Endometrial microvascular endothelial cells (primary cell): ENCODE measurements around the gene EFHD2. TPM values are rescaled to one million over a fixed set of nuclear protein-coding genes. Genes with fewer than 3 reads are reported as not detected.
"Not testable (repeated sequence)": the region's sequence is repeated elsewhere in the genome, so short reads cannot be mapped to it uniquely, and the experiment has no call there.

ENCODE experiments used
- in situ Hi-C: cut with HindIII; loops from 2 replicates; pipeline ENCODE4 v1.10.0; 2017; ENCODE audit warnings: low sequenced_read_pairs, low pct_unique_long_range_greater_than_20kb; ENCODE audit errors: inconsistent ontology term
- total RNA-seq: library from RNA; depleted of rRNA; stranded (reverse); fragments of >200 nt; gene quantifications from one replicate; pipeline ENCODE4 v1.2.3, GENCODE V29; 2015; ENCODE audit errors: inconsistent ontology term

Gene EFHD2
- total RNA-seq, 1 donor from 2014 or later = 162 TPM

DNA sequence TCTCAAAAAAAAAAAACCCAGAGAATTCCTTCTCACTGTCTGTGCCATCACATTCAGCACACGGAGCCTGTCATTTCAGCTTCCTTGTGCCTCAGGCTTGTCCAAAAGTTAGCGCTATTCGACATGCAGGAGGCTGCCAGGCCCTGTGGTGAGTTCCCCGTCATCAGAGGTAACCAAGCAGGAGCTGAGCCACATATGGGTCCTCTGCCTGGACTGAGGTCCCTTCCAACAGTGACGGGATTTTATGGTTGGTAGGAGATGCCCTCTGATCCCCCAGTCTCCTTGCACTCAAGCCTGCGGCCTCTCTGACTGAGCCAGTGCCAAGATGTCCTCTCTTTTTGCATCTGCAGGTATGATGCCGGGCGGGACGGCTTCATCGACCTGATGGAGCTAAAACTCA is 15.8 kb downstream of the EFHD2 start:
- in situ Hi-C loops = no loop called here

- in situ Hi-C loops = no loop called here
These were observed 16.3 kb downstream of the EFHD2 start for GRCh38 chr1:15425958-15426357.

- in situ Hi-C loops = no loop called here
These were observed 17.0 kb downstream of the EFHD2 start for GRCh38 chr1:15426492-15427279.

DNA sequence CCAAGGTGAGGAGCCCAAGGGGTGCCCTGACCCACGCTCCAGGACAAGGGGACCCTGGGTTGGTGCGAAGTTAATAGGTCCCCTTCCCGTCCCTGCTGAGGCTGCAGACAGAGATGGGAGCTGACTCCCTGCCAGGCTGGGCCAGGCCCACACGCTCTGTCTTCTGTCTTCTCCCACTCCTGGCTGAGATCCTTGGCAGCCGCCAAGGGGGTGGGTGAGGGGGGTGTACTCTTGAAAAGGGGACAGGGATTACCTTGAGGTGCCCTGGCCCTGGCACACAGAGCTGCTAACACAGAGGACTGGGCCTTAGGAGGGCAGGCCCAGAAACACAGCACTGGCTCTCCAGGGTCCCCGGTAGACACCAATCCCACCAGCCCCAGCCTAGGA is 17.6 kb downstream of the EFHD2 start:
- in situ Hi-C loops = no loop called here

- in situ Hi-C loops = not testable (repeated sequence)
These were observed 18.6 kb downstream of the EFHD2 start for GRCh38 chr1:15428252-15428651.

GRCh38 chr1:15428815-15429435 is 19.2 kb downstream of the EFHD2 start:
- in situ Hi-C loops = no loop called here

- in situ Hi-C loops = no loop called here
These were observed 20.0 kb downstream of the EFHD2 start for GRCh38 chr1:15429701-15430149.

DNA sequence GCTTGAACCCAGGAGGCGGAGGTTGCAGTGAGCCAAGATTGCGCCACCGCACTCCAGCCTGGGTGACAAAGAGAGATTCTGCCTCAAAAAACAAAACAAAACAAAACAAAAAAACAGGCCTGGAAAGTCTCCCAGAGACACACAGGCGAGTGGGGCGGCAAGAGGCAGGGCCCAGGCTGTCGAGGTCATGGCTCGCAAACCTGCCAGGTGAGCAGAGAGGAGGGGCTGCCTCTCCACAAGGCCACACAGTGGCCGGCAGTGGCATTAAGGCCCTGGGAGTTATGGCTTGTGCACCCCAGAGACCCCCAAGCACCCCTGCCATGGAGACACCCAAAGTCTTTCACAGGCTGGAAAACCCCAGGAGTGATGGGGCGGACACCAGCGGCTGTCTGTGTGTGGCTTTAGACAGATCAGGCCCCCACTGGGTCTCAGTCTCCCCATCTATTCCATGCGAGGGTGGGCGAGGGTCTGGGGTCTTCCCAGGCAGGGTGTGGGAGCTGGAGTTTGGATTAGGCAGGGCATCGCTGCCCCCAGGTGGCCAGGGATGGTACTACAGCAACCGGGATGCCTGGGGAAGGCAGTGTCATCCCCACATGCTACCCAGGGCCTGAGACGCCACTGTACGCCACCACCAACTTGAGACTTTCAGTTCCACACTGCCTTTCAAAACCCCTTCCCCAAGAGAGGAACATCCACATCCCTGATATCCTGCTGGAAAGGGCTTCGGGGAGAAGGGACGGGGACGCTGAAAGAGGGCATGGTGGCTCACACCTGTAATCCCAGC is 21.3 kb downstream of the EFHD2 start:
- in situ Hi-C loops = no loop called here

- in situ Hi-C loops = no loop called here
These were observed 21.9 kb downstream of the EFHD2 start for GRCh38 chr1:15431571-15431948.

DNA sequence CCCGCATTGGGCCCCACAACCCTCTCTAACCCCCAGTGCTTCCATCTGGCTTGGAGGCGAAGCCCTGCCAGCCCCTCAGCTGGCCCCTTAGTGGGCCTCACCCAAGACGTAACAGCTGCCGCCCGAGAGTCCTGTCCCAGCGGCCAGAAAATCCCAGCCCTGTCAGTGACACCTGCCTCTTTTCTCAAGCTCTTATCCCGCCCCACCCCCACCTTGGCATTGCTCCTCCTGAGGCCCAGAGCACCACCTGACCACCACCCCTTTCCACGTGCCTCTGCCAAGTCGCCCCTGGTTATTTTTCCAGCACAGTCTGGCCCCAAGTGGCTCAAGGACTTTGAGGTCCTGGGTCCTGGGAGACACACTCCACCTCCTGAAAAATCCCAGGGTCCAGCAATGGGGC is 22.6 kb downstream of the EFHD2 start:
- in situ Hi-C loops = no loop called here

GRCh38 chr1:15433471-15433870 is 23.8 kb downstream of the EFHD2 start:
- in situ Hi-C loops = no loop called here

DNA sequence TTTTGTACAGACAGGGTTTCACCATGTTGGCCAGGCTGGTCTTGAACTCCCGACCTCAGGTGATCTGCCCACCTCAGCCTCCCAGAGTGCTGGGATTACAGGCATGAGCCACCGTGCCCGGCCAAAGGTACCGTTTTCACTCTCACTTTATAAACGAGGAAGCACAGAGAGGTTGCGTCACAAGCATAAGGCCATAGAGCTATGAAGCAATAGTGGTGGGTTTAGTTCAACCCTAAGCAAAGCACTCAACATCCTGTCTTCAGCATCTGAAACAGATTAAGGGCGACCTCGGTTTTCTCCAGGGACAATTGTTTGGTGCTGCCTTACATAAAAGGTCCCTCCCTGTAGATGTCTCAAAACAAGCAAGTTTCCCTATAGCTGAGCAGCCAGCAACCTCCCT is 25.1 kb downstream of the EFHD2 start:
- in situ Hi-C loops = not testable (repeated sequence)

GRCh38 chr1:15435239-15436077 is 25.8 kb downstream of the EFHD2 start:
- in situ Hi-C loops = no loop called here

- in situ Hi-C loops = no loop called here
These were observed 27.3 kb downstream of the EFHD2 start for GRCh38 chr1:15436881-15437442.

DNA sequence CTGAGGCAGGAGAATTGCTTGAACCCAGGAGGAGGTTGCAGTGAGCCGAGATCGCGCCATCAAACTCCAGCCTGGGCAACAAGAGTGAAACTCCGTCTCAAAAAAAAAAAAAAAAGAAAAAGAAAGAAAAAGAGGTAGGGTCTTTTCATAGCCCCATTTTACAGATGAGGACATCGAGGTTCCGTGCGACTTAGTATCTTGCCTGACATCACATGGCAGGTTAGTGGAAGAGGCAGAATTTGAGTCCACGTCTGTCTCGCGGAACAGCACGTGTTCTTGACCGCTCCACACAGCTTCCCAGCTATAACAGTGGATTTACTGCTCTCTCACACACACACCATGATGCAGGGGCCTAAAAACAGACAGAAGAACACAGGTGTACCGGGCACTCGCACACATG is 29.6 kb downstream of the EFHD2 start:
- in situ Hi-C loops = no loop called here

DNA sequence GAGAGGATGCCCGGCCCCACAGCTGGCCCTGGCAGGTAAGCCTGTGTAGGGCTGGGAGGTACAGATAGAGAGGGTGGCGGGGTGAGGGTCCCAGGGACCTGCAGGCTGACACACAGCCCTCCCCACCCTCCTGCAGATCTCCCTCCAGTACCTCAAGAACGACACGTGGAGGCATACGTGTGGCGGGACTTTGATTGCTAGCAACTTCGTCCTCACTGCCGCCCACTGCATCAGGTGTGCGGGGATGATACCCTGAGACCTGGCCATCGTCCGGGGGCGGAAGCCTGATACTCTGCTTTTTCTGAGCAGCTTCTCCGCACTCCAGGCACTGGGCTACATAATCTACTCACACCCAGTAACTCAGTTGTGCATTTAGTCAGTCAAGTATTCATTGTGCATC is 30.7 kb downstream of the EFHD2 start:
- in situ Hi-C loops = loop anchor here (10.0 kb wide), 1 partner anchor 106 kb away; no protein-coding TSS in a partner anchor

DNA sequence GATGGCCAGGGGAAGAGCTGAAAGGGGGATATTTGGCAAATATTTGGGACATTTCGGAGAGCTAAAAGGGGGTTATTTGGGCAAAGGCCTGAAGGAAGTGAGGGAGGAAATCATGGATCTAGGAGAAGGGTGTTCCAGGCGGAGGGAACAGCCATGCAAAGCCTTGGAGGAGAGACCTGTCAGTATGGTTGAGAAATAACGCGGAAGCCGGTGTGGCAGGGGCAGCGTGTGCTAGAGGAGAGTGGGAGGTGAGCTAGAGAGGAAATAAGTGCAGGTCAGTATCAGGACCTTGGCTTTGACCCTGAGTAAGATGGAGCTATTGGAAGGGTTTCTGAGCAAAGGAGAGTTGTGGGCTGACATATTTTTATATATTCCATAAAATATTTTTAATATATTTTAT is 31.6 kb downstream of the EFHD2 start:
- in situ Hi-C loops = loop anchor here (10.0 kb wide), 1 partner anchor 106 kb away; no protein-coding TSS in a partner anchor

DNA sequence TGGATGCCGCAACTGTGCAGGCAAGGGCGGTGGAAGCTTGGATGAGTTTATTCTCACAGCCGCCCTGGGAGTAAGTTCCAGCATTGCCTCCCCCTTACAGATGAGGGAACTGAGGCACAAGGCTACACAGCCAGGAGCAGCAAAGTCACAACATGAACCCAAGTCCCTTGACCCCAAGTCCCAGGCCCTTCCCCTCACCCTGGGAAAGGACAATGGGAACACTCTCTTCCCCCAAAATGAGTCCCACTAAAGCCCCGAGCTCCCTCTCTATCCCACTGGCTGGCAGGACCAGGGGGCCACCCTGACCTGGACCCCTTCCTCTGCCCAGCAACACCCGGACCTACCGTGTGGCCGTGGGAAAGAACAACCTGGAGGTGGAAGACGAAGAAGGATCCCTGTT is 32.4 kb downstream of the EFHD2 start:
- in situ Hi-C loops = loop anchor here (10.0 kb wide), 1 partner anchor 107 kb away; no protein-coding TSS in a partner anchor
